Lung microvascular endothelial cell (primary cell): ENCODE data around the gene MTOR. TPM values are rescaled to one million over a fixed set of nuclear protein-coding genes. Genes with fewer than 3 reads are reported as not detected.

ENCODE experiments used
- DNase-seq, 2 donors: peaks; one replicate each; pipeline versions ENCODE4 v3.0.0 to v3.0.0-alpha.2; 2010; ENCODE audit warnings: low read depth in 2 of 2
- total RNA-seq: library from RNA; depleted of rRNA; stranded (reverse); fragments of >200 nt; gene quantifications from 2 replicates; pipeline ENCODE4 v1.2.1, GENCODE V29; 2014

The MTOR gene
- total RNA-seq, 1 donor from 2014 or later = 47.4 TPM

GRCh38 chr1:11280719-11281376 lies 18.5 kb upstream of the MTOR start:
- DNase-seq = peak; percentile 19 to 27

GRCh38 chr1:11279630-11280029 lies 17.3 kb upstream of the MTOR start:
- DNase-seq = no peak

- no peak for DNase-seq
Observed at GRCh38 chr1:11279152-11279551, 16.8 kb upstream of the MTOR start.

- no peak for DNase-seq
Observed at GRCh38 chr1:11273595-11274234, 11.4 kb upstream of the MTOR start.

GRCh38 chr1:11272832-11273594 lies 10.7 kb upstream of the MTOR start, which contains the start of gene UBIAD1:
Gene UBIAD1 (plus strand): TSS chr1:11273198. CDS start chr1:11273532, 334 bp downstream.
- DNase-seq = peak; percentile 90 to 94

- no peak for DNase-seq
Observed at GRCh38 chr1:11272544-11272831, 10.1 kb upstream of the MTOR start.

GRCh38 chr1:11267350-11268337 lies 5.3 kb upstream of the MTOR start:
- peak; percentile 81 to 95 for DNase-seq

GRCh38 chr1:11266268-11267074 lies 4.1 kb upstream of the MTOR start:
- no peak for DNase-seq

- DNase-seq = no peak
Observed at GRCh38 chr1:11256299-11256698, 6.1 kb downstream of the MTOR start.

GRCh38 chr1:11253226-11253625 lies 9.1 kb downstream of the MTOR start:
- DNase-seq = no peak

GRCh38 chr1:11252538-11252937 lies 9.8 kb downstream of the MTOR start:
- DNase-seq = no peak

- DNase-seq = no peak
Observed at GRCh38 chr1:11248169-11248568, 14.2 kb downstream of the MTOR start.

- DNase-seq = no peak
Observed at GRCh38 chr1:11245904-11246719, 16.2 kb downstream of the MTOR start.

- DNase-seq = no peak
Observed at GRCh38 chr1:11245248-11245647, 17.1 kb downstream of the MTOR start.

GRCh38 chr1:11238311-11238710 lies 24.0 kb downstream of the MTOR start:
- no peak for DNase-seq

GRCh38 chr1:11237356-11237755 lies 25.0 kb downstream of the MTOR start:
- no peak for DNase-seq

GRCh38 chr1:11233208-11233607 lies 29.1 kb downstream of the MTOR start:
- no peak for DNase-seq

GRCh38 chr1:11229203-11229602 lies 33.1 kb downstream of the MTOR start:
- no peak for DNase-seq

- DNase-seq = no peak
Observed at GRCh38 chr1:11227106-11228077, 35.0 kb downstream of the MTOR start.
